Measurements from ENCODE around the gene RAD54L.

DNA sequence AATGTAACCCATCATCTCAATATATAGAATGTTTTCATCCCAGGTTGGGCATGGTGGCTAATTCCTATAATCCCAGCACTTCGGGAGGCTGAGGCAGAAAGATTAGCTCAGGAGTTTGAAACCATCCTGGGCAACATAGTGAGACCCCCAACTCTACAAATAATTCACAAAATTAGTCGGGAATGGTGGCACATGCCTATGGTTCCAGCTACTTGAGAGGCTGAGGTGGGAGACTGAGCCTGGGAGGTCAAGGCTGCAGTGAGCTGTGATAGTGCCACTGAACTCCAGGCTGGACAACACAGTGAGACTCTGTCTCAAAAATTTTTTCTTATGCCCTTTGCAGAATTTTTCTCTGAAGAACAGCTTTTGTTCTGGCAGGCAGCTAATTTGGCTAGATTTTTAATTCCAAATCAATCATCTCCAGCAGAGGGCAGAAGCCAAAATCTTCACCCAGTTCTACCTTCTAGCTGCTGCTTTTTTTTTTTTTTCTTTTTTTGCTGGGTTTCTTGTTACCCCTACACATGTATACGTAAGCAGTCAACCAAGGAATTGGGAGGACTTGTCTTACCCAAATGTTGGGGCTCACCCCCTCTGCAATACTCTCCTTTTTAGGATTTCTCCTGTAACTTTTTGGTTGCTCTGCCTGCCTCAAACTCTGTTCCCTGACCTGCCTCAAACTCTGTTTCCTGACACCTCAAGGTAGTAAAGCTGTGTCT lies 2.7 kb upstream of the RAD54L start:
- no peak for TF ChIP-seq SPI1 (IDR thresholded peaks at IDR 0.05; ENCODE audit: borderline replicate concordance, low read depth)
- TF ChIP-seq, protein P1, sequence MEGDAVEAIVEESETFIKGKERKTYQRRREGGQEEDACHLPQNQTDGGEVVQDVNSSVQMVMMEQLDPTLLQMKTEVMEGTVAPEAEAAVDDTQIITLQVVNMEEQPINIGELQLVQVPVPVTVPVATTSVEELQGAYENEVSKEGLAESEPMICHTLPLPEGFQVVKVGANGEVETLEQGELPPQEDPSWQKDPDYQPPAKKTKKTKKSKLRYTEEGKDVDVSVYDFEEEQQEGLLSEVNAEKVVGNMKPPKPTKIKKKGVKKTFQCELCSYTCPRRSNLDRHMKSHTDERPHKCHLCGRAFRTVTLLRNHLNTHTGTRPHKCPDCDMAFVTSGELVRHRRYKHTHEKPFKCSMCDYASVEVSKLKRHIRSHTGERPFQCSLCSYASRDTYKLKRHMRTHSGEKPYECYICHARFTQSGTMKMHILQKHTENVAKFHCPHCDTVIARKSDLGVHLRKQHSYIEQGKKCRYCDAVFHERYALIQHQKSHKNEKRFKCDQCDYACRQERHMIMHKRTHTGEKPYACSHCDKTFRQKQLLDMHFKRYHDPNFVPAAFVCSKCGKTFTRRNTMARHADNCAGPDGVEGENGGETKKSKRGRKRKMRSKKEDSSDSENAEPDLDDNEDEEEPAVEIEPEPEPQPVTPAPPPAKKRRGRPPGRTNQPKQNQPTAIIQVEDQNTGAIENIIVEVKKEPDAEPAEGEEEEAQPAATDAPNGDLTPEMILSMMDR (IDR thresholded peaks at IDR 0.05; ENCODE audit: insufficient read depth, low read length): peak; percentile 35
